Iris pigment epithelial cell (primary cell): ENCODE data around the gene CRBN.
A peak's percentile ranks its signal among the peaks of the same experiment; 100 is the strongest.

ENCODE experiments used
- DNase-seq: peaks from one replicate; pipeline ENCODE4 v3.0.0-alpha.2; 2011; ENCODE audit warnings: low read depth

CRBN gene

DNA sequence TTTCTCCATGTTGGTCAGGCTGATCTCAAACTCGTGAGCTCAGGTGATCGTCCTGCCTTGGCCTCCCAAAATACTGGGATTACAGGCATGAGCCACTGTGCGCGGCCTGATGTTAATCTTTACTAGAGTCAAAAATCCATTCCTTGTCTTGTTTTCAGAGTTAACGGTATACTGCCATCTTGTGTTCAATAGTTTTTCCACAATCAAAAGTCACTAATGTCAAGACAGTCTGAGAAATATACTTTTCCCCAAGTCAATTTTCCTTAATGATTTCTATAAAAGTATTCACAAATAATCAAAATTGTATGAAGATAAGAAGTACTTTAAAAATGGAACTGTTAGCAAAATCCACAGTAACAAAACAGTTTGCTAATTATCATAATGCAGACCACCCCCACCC is 8.5 kb downstream of the CRBN start:
- DNase-seq, result peak; percentile 51

DNA sequence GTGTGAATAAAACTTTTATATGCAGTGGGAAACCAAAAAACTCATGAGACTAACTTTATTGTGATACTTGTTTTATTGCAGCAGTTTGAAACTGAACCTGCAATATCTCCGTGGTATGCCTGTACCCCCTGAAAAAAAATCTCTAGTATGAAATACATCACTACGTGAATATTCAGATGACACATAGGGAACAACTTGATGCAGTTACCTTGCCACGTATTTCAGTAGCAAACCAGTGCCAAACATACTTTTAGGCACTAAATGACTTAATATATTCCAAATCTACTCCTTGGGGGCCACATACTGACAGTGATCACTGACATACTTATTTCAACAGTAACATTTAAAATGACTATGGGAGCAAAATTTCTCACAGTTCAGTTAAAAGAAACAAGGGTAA is 13.8 kb downstream of the CRBN start:
- no peak for DNase-seq

DNA sequence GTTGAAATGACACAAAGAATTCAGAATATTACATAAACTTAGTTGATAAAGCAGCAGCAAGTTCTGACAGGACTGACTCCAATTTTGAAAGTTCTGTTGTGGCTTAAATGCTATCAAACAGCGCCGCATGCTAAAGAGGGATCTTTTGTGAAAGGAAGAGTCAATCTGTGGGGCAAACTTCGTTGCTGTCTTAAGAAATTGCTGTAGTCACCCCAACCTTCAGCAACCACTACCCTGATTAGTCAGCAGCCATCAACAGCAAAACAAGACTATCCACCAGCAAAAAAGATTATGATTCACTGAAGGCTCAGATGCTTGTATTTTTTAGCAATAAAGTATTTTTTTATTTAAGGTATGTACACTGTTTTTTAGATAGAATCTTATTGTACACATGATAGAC is 14.2 kb downstream of the CRBN start:
- peak; percentile 14 for DNase-seq

DNA sequence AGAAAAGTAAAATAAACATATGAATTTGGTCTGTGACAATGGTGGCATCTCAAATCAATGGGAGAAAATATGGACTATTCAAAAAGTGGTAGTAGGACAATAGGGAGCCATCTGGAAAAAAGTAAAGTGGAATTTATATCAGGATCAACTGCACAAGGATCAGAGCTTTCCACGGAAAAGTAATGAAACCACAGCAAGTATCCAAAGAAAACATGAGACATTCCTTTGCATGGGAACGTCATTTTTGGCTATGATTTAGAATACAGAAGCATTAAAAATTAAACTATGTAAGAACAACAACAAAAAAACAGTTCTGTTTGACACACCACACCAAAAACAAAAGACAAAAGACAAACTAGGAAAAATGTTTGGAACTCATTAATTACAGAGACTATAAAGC is 18.7 kb downstream of the CRBN start:
- no peak for DNase-seq

DNA sequence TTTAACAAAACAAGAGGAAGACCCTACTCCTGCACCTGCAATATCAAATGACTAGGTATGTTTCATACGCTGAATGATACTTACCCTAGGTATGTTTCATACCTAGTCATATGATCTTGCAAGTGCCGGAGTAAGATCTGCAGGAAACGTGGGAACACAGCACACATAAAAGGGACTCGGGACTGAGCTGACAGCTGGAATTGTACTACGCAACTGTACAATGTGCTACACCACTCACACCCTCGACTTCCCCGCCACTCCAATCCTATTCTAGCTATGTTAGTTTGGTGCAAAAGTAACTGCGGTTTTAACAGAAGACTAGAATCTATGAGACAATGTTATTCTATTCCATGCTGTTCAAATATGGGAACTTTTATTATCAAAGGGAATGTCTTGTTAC is 22.0 kb downstream of the CRBN start:
- no peak for DNase-seq

DNA sequence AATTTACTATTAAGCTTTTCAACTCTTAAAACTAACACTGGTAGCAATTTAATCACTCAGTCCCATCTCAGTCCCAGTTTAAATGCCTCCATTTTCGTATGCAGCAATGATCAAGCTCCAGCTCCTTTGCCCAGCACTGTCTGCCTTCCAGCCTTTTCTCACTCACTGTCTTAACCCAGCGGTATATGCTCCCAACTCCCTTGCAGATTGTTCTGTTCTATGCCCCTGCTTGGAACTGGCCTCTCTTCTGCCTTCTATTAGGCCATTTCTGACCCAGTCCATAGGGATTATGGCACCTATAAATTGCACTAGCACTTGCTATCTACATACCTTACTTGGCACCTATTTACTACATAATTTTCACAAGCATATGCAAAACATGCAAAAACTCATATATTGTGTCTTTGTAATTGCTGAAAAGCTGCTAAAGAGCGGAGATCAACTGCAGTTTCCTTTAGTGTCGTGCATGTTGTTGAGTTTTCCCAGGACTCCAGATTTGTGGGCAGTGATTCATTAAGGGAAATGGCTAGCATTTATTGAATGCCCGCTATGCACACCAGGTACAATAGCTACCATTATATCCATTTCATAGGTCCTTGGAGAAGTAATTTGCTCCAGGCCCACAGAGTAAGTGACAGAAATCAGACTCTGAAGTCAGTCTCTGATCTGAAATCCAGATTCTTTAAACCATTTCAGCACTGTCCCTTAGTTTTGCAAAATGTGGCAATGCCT is 24.4 kb downstream of the CRBN start:
- DNase-seq, result no peak

DNA sequence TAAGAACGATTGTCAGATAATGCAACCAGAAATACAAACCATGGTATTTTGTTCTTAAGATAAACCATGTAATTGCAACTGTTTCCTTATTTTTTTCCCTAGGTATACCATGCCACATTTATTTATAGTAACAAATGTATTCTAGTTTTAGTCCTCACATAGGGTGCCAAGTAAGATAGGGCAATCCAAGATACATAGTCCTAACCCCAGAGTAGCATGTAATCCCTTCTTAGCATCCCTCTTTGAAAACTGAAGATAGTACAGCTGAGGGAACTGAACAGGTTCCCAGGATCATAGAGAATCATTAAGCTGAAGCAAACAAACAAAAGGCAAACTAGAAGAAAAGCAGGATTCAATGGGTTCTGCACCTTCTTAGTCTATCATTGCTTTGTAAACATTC is 28.0 kb downstream of the CRBN start:
- DNase-seq, result no peak

DNA sequence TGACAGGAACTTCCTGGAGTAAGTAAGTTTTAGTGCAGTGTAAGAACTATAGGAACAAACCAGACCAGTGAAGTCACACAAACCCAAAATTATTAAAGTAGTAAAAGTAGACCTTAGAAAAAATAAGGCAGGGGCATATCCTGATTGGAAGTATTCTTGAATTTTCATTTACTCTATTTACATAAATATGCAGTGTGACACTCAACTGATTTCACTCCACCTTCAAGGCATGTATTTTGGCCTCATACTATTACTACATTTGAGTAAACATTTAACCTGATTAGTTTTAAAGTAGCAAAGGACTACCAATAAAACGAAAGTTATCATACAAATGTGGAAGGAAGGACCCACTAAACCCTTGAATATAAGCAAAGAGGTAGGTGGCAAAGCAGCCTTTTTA is 29.9 kb downstream of the CRBN start:
- DNase-seq, result no peak

DNA sequence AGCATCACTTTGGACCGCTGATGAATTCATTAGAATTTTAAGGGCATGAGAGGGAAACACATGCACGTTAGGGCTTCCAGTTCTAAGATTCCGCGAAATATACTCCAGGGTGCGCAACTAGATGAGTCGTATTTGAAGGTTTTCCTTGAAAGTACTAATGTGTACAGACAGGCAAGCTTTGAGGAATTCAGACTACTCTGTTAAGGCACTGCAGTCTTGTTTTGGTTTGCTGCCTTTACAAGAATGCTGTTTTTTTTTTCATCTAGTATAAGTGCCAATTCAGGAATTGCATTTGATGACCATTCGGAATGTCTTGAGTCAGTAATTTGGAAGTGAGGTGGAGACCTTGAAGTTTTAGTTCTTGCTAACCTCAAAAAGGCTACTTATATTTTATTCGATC is 33.7 kb downstream of the CRBN start:
- peak; percentile 77 for DNase-seq

DNA sequence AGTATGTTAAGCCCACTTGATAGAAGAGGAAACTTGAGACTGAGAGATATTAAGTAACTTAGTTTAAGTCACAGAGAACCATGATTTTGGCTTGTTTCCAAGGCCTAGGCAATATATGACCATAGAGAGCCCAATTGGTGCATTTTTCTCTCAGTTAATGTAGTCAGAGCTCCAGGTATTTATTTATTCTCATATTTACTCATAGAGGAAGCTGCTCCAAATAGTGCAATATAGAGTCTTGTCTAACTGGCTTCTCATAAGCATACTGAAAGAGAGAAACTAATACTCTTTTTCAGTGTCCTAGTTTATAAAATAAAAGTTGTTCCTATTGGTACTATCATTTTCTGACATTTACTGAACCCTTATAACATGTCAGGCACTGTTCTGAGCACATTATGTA is 37.6 kb downstream of the CRBN start:
- peak; percentile 39 for DNase-seq

DNA sequence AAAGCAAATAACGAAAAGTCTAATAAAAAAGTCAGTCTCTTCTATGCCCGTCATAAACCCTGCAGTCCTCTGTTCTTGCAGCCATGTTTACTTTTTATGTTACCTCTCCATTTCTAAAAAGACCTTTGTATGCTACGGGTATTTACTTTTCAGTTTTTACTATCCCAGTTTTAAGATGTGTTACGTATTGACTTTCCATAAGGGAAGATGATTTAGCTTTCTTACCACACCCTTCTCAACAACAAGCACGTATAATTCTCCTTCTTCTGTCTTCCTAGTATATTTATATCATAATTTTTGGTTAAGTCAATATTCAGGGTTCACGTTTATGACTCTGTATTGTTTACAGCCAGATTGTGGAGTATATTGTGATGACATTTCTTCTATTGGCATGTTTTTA is 42.0 kb downstream of the CRBN start:
- DNase-seq, result no peak

DNA sequence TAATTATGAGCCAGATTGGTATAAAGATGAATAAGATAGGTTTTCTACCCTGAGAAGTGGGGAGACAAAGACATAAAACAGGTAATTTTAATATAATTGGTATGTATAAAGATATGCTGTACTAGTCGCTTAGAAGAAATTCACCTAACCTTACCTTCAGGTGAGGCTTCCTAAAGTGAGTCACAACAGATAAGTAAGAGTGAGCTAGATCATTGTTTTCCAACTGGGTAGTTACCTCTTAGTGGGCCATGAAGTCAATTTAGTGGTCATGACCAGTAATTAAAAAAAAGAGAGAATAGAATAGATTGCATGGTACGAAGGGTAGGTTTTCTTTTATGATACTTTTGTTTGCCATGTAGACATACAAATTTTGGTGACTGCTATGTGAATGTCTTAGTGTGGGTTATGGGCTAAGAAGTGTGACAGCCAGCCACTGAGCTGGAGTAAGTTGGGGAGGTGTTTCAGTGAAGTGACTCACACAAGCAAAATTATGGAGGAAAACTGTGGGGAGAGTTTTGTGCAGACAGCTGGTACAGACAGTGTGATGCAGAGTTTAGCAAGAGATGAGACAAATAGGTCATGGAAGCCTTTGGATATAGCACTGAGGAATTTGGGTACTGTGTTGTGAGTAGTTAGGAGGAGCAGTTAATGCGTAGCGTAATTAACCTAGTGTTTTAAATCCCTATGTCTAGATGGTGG is 44.6 kb downstream of the CRBN start:
- DNase-seq, result peak; percentile 64

DNA sequence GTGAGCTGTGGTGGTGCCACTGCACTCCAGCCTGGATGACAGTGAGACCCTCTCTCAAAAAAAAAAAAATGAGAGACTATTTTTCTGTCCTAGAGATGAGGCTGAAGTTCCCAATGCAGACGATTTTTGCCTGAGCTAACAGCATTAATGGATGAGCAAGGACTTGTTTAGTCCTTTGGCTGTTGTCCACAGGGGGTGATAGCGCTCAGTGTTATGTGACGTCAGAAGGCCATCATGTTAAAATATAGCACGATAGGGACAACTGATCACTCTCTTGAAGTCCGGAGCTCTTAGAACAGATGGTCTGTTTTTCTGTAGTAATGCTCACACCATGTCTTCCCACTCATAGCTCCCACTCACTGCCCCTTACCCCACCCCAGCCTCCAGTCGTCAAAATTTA is 46.0 kb downstream of the CRBN start:
- DNase-seq, result no peak

DNA sequence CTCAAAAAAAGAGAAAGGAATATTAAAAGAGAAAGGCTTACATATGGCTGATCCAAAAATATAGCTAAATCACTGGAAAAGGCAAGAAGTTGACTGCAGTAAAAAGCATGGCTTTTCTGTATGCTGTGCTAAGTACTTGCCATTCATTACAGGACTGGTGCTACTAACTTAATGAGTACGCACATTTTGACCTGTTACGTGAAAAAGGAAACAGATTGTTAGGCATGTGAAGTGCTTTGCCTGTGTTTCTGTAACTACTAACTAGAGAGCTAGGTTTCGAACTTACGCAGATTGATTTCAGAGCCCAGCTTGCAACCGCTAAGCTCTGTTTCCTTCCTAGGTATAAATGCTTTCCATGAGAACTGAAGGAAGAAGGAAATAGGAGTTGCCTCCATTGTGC is 49.9 kb downstream of the CRBN start:
- no peak for DNase-seq

DNA sequence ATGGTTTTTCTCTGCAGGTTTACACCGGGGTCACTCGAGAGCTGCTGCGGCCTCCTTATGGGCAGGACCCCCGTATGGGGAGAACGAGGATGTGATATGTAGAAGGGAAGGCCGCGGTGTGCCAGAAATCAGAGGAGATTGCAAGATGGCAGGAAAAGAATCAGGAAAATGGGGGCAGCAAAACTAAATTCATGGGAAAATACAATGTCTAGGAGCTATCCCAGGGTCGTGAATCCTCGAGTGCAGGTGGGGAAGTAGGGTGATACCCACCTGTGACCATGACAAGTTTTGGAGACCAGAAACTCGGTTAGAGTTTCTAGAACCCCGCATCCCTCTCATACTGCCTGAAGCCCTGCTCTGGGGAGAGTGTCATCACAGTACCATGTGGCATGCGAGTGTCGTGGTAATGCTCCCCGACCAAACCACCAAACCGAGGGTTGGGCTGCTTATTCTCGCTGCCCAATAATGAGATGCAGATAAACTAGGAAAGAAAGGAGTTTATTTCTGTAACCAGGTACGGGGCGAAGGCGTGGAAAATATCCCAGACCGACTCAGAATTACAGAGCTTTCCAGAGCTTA is 52.0 kb downstream of the CRBN start:
- peak; percentile 6 for DNase-seq

DNA sequence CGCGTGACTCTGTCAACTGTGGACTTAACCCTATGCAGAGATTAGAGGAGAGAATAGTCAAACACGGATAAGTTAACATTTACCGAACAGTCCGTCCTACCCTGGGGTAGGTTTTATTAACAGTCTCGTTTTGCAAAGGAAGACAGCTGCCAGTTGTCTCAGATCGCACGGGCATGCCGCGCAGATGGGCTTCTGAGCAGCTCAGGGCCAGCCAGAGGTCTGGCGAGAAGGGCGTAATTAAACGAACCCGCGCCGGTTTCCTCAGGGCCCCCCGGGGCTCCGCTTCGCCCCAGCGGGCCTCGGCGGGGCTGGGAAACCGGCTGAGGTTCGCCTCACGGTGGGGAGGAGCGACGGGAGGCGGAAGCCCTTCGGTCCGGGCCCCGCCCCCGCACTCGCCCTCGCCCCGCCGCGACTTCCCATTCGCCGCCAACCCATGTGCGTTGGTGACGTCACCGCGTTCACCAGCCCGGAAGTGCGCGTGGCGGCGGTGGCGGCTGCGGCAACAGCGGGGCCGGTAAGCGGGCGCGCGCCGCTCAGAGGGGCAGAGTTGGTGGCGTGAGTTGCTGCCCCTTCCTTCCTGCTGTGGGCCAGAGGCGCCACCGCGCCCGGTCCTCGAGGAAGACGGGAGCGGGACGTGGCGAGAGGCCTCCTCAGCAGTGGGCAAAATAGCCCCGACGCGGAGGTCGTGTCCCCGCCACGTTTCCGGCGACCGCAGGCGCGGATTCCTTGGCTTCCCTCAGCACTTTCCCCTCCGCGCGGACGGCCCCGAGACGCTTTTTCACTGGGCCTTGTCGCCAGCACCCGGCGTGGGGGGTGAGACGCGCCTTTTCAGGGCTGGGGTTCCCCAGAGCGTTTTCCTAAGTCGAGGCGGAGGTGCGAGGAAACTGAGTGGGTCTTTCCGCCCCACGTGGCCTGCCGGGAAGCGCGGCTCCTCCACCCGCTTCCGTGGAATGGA is 52.7 kb downstream of the CRBN start, which contains the start of gene TRNT1:
TSS of gene TRNT1 (plus strand) at position 464 of the 955 bp plus-strand sequence. CDS start 2,101 bp downstream, outside the sequence.
- peak; percentile 95 for DNase-seq

DNA sequence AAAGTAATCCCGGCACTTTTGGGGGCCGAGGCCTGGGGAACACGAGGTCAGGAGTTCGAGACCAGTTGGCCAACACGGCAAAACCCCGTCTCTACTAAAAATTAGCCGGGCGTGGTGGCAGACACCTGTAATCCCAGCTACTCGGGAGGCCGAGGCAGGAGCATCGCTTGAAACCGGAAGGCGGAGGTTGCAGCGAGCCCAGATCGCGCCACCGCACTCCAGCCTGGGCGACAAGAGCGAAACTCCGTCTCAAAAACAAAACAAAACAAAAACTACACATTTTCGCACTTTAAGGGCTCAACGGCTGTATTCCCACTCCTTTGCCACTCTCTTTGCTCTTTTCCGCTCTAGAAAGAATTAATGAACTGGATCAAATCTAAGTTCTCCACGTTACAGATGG is 53.5 kb downstream of the CRBN start:
- no peak for DNase-seq

DNA sequence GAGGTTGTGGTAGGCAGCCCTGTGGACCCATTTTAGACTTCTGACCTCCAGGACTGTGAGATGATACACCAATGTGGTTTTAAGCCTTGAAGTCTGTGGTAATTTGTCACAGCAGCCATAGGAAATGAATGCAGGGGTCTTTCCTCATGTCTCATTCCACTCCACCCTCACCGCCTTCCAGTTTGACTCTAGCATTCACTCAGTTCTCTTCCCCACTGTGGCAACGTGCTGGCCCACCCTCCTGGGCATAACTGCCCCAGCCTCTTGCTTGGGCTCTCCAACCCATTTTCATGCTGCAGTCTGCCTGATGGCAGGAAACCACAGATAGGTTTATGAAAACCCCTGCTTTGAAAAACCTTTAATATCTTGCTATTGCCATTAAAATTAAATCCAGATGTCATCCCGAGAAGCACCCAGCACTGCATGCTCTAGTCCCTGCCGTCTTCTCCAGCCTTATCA is 60.1 kb downstream of the CRBN start:
- DNase-seq, result no peak

DNA sequence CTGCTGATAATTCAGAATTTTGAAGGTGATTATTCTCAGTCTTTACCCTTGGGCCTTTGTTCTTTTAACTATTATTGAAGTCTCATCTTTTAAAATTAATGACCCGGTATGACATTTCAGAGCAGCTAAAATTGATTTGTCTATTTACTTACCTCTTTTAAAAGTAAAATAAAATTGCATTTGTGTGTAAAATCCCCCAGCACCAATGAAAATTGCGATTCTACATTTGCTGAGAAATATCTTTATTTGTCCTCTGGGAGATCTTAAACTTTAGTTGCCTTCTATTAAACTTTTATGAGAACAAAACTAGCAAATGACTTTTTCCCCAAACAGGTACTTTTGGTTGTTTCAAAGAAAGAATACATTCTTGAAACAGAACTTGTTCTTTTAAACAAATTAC is 61.8 kb downstream of the CRBN start:
- DNase-seq, result no peak

DNA sequence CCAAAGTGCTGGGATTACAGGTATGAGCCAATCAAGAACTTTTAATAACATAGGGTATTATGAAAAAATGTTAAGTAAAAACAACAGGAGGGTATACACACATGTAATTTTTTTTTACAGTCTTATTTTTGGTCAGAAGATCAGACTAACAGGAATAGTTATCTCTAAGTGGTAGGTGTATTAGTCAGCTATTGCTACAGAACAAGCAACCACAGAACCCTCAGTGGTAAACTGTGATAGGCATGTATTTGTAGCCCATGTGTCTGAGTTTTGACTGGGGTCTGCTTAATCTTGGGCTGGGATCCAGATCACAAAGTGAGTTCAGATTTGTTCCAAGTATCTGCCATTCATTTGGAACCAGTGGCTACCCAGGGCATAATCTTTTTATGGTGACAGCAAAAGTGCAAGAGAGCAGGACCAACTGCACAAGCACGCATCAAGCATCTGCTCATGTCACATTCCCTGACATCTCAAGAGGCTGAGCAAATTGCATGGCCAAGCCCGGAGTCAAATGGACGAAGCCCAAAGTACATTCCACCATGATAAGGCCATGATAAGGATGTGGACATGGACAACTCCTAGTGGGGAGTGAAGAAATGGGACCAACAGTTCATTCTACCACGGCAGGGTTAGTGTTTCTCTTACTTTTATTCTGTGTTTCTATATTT is 66.3 kb downstream of the CRBN start:
- no peak for DNase-seq

DNA sequence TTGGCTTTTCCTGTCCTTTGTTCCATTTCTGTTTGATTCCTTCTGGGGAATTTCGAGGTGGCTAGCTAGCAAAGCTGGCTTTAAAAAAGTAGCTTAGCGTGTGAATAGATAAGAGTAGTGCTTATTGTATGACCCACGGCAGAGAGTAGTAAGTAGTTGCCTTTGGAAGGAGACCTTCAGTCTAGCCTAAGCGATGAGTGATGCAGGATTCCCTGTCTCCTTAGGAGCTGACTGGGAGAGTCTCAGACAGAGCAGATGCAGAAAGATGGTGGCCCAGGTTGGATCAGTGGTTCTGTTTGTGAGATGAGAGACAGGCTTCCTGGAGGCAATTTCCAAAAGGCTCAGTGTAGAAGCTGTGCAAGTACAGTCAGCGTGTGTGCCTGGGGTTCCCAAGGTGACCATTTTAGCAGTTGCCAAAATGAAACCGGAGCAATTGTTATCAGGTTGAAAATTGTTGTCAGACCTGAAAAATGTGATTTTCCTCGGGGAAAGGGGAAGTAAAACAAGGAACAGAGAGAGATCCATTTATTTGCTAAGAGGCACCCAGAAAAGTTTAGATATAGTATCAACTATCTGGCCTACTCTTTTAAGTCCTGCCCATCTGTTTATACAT is 68.6 kb downstream of the CRBN start:
- DNase-seq, result no peak
